HL-60 (cell line): ENCODE data around the gene NFASC.

Source experiments
- GABPA ChIP-seq: IDR thresholded peaks from 2 replicates; pipeline ENCODE4 v1.6.1; 2012; ENCODE audit warnings: low read depth
- POLR2AphosphoS5 ChIP-seq: IDR thresholded peaks from 2 replicates; pipeline ENCODE4 v1.6.1; 2012; ENCODE audit warnings: low read depth
- SPI1 ChIP-seq: IDR thresholded peaks from 2 replicates; pipeline ENCODE4 v1.6.1; 2012; ENCODE audit warnings: low read depth, mild to moderate bottlenecking, borderline replicate concordance
- TF ChIP-seq, protein P1 (sequence below): IDR thresholded peaks from one replicate; pipeline ENCODE4 v1.5.1; 2011; ENCODE audit warnings: low read length, control low read depth, inconsistent platforms; ENCODE audit not compliant: insufficient read depth
- TF ChIP-seq, protein P2 (sequence below): IDR thresholded peaks from 2 replicates; pipeline ENCODE4 v1.6.1; 2012; ENCODE audit warnings: low read depth; ENCODE audit not compliant: insufficient replicate concordance

DNA sequence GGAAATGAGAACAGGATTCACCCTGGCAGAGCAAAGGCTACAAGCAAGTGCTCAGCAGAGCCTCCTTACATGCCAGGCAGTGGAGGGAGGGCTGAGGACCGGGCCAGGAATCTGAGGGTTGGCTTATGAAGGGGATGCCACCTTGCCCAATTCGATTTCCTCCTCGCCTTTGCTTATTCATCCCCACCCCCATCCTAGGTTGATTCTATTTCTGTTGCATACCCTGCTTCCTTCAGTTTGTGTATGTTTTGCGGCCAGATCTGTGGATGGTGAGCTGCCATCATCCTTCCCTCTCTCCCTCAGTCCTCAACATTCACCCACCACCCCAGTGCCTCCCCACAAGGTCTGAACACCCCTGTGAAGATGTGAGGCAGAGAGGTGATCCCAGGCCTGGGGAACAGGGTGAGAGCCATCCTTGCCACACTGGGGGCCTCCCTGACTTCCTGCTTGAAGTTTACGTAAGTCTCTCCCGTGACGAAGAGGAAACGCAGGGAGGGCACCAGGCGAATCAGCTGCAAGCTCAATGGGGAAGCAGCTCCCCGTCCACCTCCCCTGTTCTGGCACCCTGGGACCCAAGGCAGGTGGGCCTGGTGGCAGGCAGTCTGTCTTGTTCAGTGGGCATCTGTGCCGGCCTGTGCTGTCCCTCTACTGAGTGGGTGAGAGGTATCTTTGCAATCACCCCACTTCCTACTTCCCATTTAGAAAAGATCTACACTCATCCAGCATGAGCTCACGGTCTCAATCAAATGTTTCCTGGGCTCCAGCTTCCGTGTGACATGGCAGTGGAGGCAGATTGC lies 121.7 kb downstream of the NFASC start:
- TF ChIP-seq, protein P1, sequence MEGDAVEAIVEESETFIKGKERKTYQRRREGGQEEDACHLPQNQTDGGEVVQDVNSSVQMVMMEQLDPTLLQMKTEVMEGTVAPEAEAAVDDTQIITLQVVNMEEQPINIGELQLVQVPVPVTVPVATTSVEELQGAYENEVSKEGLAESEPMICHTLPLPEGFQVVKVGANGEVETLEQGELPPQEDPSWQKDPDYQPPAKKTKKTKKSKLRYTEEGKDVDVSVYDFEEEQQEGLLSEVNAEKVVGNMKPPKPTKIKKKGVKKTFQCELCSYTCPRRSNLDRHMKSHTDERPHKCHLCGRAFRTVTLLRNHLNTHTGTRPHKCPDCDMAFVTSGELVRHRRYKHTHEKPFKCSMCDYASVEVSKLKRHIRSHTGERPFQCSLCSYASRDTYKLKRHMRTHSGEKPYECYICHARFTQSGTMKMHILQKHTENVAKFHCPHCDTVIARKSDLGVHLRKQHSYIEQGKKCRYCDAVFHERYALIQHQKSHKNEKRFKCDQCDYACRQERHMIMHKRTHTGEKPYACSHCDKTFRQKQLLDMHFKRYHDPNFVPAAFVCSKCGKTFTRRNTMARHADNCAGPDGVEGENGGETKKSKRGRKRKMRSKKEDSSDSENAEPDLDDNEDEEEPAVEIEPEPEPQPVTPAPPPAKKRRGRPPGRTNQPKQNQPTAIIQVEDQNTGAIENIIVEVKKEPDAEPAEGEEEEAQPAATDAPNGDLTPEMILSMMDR: no peak
- peak; percentile 62; the same call in 1 of the 2 replicates for TF ChIP-seq POLR2AphosphoS5
- peak; percentile 41; the same call in 1 of the 2 replicates for TF ChIP-seq SPI1
- peak; percentile 53 for TF ChIP-seq GABPA
- TF ChIP-seq, protein P2, sequence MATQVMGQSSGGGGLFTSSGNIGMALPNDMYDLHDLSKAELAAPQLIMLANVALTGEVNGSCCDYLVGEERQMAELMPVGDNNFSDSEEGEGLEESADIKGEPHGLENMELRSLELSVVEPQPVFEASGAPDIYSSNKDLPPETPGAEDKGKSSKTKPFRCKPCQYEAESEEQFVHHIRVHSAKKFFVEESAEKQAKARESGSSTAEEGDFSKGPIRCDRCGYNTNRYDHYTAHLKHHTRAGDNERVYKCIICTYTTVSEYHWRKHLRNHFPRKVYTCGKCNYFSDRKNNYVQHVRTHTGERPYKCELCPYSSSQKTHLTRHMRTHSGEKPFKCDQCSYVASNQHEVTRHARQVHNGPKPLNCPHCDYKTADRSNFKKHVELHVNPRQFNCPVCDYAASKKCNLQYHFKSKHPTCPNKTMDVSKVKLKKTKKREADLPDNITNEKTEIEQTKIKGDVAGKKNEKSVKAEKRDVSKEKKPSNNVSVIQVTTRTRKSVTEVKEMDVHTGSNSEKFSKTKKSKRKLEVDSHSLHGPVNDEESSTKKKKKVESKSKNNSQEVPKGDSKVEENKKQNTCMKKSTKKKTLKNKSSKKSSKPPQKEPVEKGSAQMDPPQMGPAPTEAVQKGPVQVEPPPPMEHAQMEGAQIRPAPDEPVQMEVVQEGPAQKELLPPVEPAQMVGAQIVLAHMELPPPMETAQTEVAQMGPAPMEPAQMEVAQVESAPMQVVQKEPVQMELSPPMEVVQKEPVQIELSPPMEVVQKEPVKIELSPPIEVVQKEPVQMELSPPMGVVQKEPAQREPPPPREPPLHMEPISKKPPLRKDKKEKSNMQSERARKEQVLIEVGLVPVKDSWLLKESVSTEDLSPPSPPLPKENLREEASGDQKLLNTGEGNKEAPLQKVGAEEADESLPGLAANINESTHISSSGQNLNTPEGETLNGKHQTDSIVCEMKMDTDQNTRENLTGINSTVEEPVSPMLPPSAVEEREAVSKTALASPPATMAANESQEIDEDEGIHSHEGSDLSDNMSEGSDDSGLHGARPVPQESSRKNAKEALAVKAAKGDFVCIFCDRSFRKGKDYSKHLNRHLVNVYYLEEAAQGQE: no peak
